Skin epidermis (tissue), 12 donors: ENCODE measurements around the gene CRIP1.

Experiments
- H3K27ac ChIP-seq, 21 experiments: fragments of 200-600 bp; sonication (generic) in 11 of 21; one replicate each; pipeline ENCODE4 v1.5.0; 2020; ENCODE audit warnings: mild to moderate bottlenecking in 3 of 21, inconsistent platforms in 2 of 21, moderate library complexity in 2 of 21
- H3K4me3 ChIP-seq, 7 experiments: fragments of 200-600 bp; sonication (generic) in 2 of 7; one replicate each; pipeline ENCODE4 v1.5.0; 2020; ENCODE audit warnings: inconsistent platforms in 2 of 7, mild to moderate bottlenecking in 2 of 7, moderate library complexity in 1 of 7

The CRIP1 gene

DNA sequence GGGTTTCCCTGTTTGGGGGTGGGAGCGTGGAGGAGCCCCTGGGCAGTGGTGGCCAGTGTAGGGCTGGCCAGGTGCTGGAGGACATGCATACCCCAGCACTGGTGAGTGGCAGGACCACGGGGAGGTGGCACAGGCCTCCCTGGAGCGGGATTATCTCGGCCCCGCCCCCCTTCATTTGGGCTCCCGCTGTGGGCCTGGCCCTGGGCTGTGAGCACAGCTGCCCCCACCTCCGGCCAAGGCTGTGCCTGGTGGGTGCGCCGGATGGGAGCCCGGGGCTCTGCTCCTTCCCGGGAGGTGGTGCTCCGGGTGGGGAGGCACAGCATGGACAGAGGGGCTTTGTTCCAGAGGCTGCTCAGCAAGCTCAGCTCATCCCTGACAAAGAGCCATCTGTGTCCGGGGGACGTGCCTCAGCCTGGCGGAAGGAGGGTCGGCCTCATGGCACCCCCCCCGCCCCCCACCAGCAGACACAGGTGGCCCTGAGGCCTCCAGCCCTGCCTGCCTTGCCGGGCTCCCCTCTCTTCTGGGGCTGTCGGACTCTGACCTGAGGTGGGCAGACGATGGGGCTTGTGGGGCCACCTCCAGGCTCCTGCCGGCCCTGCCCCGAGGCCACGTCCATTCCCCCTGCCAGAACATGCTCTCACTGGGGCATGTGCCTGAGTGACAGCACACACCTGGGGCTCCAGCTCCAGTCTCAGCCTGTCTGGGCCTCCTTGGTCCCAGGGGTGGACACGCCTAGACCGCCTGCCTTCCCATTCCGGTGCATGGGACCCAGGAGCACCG is 12.8 kb downstream of the CRIP1 start:
- Histone ChIP-seq H3K27ac (peak overlapping the region in 1 of 21 experiments; percentile 2), H3K4me3 (no peak overlapping the region)

DNA sequence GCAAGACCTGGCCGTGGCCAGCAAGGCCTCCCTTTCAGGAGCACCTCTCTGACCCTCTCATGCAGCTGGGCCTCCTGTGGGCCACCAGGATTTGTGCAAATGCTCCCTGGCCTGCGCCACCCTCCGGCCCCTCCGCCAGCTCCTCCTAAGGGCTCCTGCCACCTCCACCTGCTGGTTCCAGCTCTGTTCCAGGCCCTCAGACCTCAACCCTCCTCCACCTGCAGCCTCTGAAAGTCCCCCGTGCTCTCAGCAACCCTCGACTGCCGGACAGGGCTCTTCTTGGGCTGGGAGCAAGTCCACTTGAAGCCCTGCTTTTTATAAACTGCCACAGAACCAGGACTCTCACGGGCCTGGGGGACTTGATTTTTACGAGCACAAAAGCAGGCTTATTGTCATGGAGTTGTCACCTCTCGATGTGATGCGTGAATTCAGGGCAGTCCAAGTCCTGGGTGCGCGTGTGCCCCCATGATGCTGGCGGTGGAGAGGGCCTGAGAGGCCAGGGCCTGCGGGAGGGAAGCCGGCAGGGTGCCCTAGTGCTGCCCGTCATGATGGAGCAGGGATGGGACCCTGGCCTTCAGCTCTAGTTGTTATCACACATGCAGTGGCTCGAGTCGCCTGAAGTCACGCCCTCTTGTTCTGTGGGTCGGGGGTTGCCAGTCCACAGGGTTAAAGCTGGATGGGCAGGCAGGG is 13.5 kb downstream of the CRIP1 start:
- H3K27ac ChIP-seq = no peak overlapping the region
- no peak overlapping the region for H3K4me3 ChIP-seq

DNA sequence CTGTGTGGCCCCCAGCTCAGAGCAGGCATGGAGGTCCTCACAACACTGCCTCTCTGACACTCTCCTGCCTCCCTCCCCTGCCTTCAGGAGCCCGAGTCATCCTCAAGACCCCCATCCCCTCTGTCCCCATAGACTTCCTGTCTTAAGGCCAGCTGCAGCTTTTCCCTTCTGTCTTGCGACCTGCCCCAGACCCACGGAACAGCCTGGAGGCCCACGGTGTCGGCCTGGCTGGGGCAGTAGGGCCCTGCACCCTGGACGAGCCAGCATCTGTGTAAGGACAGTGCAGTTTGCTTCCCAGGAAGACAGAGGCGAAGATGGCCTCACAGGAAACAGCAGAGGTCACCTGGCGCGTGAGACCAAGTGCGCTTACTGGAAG is 14.0 kb downstream of the CRIP1 start:
- Histone ChIP-seq H3K27ac (no peak overlapping the region), H3K4me3 (no peak overlapping the region)

- no peak overlapping the region for H3K4me3 ChIP-seq
- H3K27ac ChIP-seq = no peak overlapping the region
Observed at GRCh38 chr14:105501504-105502291, 15.0 kb downstream of the CRIP1 start.

GRCh38 chr14:105502446-105503295 is 16.0 kb downstream of the CRIP1 start:
- Histone ChIP-seq H3K4me3 (no peak overlapping the region), H3K27ac (no peak overlapping the region)

DNA sequence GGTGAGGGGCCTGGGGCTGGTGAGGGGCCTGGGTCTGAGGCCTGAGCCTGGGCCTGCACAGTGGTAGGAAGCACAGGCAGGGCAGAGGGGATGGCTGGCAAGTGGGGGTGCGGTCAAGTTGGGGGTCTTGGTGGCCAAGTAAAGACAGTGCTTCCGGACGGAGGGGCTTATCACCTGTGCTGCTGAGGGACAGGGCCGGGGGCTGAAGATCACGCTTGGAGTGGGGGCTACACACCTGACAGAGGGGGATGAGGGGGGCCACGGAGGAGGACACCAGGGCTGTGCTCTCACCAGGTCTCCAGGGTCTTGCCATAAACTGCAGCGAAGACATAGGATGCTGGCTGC is 16.6 kb downstream of the CRIP1 start:
- Histone ChIP-seq H3K4me3 (no peak overlapping the region), H3K27ac (no peak overlapping the region)

DNA sequence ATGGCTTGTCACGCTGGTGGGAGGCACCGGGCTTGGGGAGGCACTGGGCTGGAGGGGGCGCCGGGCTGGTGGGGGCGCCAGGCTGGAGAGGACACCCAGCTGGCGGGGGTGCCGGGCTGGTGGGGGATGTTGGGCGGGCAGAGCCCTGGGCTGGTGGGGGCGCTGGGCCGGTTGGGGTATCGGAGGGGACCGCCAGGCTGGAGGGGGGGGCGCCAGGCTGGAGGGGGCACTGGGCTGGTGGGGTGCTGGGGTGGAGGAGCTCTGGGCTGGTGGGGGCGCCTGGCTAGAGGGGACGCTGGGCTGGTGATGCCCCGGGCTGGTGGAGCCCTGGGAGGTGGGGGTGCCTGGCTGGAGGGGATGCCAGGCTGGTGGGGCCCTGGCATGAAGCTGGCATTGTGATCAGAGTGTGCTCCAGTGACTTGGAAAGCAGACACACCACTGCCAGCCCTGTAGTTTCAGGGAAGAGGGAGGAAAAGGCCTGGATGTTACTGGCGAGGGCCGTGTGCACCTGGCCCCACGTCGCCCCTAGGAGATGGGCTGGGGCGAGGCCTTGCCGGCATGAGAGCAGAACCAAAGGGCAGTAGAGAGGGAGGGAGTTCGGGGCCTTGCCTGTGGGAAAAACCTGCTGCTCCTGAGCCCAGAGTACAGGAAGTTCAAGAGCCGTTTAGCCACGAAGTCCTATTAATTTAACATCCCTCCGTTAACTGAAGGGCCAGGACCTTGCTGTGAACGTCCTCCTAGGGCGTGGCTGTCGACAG is 17.4 kb downstream of the CRIP1 start:
- no peak overlapping the region for H3K27ac ChIP-seq
- H3K4me3 ChIP-seq = no peak overlapping the region

- Histone ChIP-seq H3K27ac (no peak overlapping the region), H3K4me3 (no peak overlapping the region)
Observed at GRCh38 chr14:105505101-105505500, 18.4 kb downstream of the CRIP1 start.

DNA sequence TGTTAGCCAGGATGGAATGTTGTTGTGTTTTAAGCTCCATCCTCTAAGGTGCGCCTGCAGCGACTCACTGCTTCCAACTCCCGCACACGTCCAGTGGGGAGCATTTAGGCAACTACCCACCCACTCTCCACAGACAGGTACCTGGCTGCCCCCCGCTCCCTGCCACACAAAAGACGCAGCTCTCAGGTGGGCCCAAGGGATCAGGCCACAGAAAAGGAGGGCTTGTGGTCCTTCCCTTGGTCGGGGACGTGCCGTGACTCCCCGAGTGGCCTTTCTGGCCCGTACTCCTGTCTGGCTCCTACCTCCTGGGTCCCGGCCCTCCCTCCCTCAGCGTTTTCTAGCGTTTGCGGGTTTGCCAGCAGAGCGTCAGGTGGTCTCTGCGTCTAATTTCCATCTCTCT is 20.6 kb downstream of the CRIP1 start:
- H3K4me3 ChIP-seq = no peak overlapping the region
- no peak overlapping the region for H3K27ac ChIP-seq

DNA sequence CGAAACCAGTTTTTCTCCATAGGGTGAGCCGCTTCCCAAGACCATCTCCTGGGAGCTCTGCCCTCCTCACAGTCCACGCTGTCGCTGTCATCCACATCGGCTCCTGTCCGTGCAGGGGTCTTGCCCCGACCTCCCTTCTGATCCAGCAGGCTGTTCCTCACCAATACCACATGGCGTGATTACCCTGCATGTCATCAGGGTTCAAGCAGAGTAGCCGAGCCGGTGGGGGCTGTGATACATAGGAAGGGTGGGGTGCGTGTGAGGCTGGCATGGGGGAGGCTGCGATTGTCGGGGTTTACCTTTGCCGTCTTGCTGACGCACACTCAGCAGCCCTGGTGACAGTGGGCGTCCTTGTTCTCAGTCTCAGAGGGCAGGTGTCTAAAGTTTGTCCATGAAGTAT is 21.4 kb downstream of the CRIP1 start:
- no peak overlapping the region for H3K4me3 ChIP-seq
- H3K27ac ChIP-seq = no peak overlapping the region

GRCh38 chr14:105508601-105509000 is 21.9 kb downstream of the CRIP1 start:
- Histone ChIP-seq H3K27ac (no peak overlapping the region), H3K4me3 (no peak overlapping the region)

GRCh38 chr14:105517096-105517495 is 30.4 kb downstream of the CRIP1 start:
- Histone ChIP-seq H3K4me3 (no peak overlapping the region), H3K27ac (no peak overlapping the region)

- H3K27ac ChIP-seq = no peak overlapping the region
- H3K4me3 ChIP-seq = no peak overlapping the region
Observed at GRCh38 chr14:105519946-105520698, 33.4 kb downstream of the CRIP1 start.

GRCh38 chr14:105525326-105525725 is 38.6 kb downstream of the CRIP1 start:
- H3K27ac ChIP-seq = peak overlapping the region in 1 of 21 experiments; percentile 62
- no peak overlapping the region for H3K4me3 ChIP-seq

- Histone ChIP-seq H3K27ac (peak within 1 kb of the TSS in 11 of 21 experiments; percentile 1 to 79 (median 49)), H3K4me3 (peak within 1 kb of the TSS; percentile 40 to 56 (median 50))
Observed at GRCh38 chr14:105525861-105526775, 39.4 kb downstream of the CRIP1 start, which contains the start of gene TMEM121. TSS of gene TMEM121 (plus strand) at chr14:105526583. CDS start at chr14:105528835, 2,252 bp downstream.

DNA sequence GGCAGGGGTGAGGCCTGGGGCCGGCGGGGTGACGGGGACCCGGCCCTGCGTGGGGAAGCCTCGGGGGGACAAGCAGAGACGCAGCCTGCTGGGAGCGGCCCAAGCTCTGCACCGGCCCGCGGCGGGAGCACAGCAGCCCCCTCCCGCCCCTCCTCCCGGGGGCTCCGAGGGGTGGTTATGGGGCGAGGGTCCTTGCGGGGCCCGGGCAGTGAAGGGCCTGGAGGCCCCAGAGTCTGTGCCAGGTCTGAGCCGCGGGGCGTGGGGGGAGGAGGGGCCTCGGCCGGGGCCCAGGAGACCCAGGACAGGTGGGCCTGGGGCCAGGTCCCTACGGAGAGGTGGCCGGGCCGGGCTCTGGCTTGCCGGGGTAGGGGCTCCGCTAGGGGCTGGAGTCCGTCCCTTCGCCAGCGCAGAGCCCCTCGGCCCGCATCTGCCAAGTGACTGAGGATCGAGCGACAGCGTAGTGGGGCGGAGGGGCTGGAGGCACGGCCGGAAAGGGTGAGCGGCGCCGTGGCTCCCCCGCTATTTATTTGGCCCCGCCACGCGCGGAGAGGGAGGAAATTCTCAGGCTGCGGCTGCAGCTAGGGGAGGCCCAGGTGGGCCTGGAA is 40.2 kb downstream of the CRIP1 start:
- peak overlapping the region in 11 of 21 experiments; percentile 1 to 76 (median 49) for H3K27ac ChIP-seq
- H3K4me3 ChIP-seq = peak overlapping the region; percentile 40 to 56 (median 50)

GRCh38 chr14:105527381-105527825 is 40.7 kb downstream of the CRIP1 start:
- peak overlapping the region in 8 of 21 experiments; percentile 1 to 79 (median 48) for H3K27ac ChIP-seq
- peak overlapping the region; percentile 40 to 56 (median 50) for H3K4me3 ChIP-seq
